D721Med (cell line): ENCODE data around the gene NAAA.
"Not testable (repeated sequence)": the region's sequence is repeated elsewhere in the genome, so short reads cannot be mapped to it uniquely, and the experiment has no call there.

Source experiments
- DNase-seq: peaks from one replicate; pipeline ENCODE4 v3.0.0; 2011; ENCODE audit warnings: low spot score; ENCODE audit not compliant: insufficient read length
- FAIRE-seq: peaks from 2 replicates; lab custom pipeline; 2011; peaks lifted over from hg19 to GRCh38; lab: Jason Lieb, UNC
- CTCF ChIP-seq: IDR thresholded peaks from 2 replicates; pipeline ENCODE4 v1.5.1; 2012; ENCODE audit warnings: mild to moderate bottlenecking, control low read depth; ENCODE audit not compliant: insufficient read depth; ENCODE audit errors: missing control alignments

The NAAA gene

DNA sequence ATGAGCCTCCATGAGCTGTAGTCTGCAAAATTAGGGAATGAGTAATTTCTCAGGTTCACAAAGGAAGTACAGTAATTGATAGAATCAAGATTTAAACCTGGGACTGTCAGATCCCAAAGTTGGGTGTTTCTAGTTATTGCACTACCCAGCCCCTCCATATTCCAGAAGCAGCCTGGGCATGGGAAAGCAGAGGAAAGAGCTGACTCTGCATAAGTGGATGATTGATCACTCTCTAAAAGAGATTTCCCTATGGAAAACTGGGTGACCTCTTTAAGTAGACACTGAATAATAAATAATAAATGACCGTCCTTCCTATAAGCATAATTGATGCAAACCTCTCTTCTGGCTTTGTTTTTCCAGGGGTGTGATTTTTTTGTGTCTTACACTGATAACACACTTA lies 5.2 kb downstream of the NAAA start:
- no peak for TF ChIP-seq CTCF
- DNase-seq (no peak), FAIRE-seq (no peak)

DNA sequence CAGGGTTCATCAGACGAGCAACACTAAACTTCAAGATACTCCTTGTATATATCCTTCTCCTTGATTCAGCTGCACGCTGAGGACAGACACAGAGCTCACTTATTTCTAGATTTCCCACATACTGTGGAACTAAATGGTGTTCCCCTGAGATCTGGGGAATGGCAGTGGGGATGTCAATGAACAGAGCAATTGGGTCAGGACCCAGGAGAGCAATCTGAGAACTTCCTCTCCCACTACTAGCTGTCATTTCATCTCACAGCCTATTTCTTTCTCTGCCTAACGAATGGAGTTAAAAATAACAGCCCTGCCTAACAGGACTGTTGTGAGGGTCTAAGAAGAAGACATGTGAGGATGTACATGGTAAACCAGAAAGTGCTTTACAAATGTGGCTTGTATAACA lies 10.7 kb downstream of the NAAA start:
- FAIRE-seq = no peak
- TF ChIP-seq CTCF = no peak
- no peak for DNase-seq

DNA sequence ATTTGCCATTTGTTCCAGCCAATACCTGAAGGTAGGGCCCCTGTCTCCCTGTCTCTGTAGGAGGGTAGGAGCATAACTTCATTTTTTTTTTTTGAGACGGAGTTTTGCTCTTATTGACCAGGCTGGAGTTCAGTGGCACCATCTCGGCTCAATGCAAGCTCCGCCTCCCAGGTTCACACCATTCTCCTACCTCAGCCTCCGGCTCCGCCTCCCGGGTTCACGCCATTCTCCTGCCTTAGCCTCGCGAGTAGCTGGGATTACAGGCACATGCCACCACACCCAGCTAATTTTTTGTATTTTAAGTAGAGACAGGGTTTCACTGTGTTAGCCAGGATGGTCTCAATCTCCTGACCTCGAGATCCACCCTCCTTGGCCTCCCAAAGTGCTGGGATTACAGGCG lies 15.9 kb downstream of the NAAA start:
- FAIRE-seq, DNase-seq: not testable (repeated sequence)

- DNase-seq (no peak), FAIRE-seq (no peak)
- no peak for TF ChIP-seq CTCF
These were observed 16.4 kb downstream of the NAAA start for GRCh38 chr4:75924309-75924827.

DNA sequence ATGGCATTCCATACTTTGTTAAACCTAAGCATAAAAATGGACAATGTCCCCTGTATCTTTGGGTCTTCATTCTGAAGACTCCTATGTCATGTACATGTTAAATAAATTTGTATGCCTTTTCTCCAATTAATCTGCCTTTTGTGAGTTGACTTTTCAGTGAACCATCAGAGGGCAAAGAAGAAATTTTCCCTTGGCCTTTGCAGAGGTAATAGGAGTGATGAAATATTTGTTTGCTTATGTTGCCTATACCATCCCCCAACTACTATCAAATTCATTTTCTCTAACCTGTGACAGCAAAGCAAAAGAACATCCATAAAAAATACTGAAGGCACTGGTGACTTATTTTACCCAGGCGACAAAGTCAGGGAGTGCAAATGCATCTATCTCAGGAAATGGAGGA lies 18.2 kb downstream of the NAAA start:
- FAIRE-seq (no peak), DNase-seq (no peak)
- no peak for TF ChIP-seq CTCF

GRCh38 chr4:75921910-75922309 lies 18.9 kb downstream of the NAAA start:
- DNase-seq (no peak), FAIRE-seq (no peak)
- TF ChIP-seq CTCF = no peak

DNA sequence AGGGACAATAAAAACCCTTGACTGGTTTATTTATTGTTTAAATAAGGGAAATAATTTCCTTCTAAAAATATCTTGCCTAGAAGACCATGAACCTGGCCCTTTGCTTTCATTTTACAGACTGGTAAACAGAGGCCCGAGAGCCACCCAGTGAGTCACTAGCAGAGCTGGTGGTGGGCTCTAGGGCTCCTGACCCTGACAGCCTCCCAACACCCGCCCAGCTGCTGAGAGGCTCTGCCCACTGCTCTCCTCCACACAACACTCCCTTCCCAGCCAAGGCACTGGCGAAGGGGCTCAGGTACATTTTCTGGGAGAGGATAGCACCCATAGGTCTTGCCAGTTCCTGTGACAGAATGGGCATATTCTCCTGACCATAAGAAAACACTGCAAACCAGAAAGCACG lies 20.5 kb downstream of the NAAA start:
- no peak for TF ChIP-seq CTCF
- DNase-seq (no peak), FAIRE-seq (no peak)

DNA sequence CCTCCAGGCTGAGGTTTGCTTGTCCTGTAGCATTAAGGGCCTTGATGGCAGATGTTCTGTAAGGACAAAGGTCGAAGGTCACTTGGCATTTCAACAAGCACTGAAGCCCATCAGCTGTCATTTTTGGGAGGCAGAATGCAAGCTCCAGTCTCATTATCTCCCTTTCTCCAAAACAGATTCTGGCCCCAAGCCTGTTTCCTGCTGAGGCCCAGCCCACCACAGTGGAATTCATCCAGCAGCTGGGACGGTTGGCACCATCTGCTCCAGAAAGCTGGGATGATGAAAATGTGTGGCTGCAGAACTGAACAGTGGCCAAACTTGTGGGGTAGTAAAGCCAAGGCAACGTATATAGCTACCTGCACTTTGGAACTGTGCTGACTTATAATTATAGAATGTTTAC lies 20.9 kb downstream of the NAAA start:
- DNase-seq (no peak), FAIRE-seq (no peak)
- no peak for TF ChIP-seq CTCF
